Smooth muscle cell (in vitro differentiated cells): ENCODE results near the gene AGBL3. TPM values are rescaled to one million over a fixed set of nuclear protein-coding genes. Genes with fewer than 3 reads are reported as not detected.

ENCODE experiments used
- DNase-seq: peaks from one replicate; lab custom pipeline; 2025; ENCODE audit not compliant: unreplicated experiment; lab: John Stamatoyannopoulos, UW
- H2AFZ ChIP-seq: fragments of 200-600 bp; sonication (generic); 2 replicates; pipeline ENCODE4 v1.6.0; 2016; ENCODE audit warnings: antibody characterized with exemption, low read depth, mild to moderate bottlenecking
- H3F3A ChIP-seq: fragments of 200-600 bp; sonication (generic); 2 replicates; pipeline ENCODE4 v1.6.0; 2017; ENCODE audit warnings: antibody characterized with exemption, low read depth
- H3K27ac ChIP-seq: fragments of 200-600 bp; sonication (generic); 2 replicates; pipeline ENCODE4 v1.5.1; 2016; ENCODE audit warnings: low read depth, mild to moderate bottlenecking
- H3K27me3 ChIP-seq: fragments of 200-600 bp; sonication (generic); 2 replicates; pipeline ENCODE4 v1.6.1; 2016; ENCODE audit warnings: low read depth, mild to moderate bottlenecking
- H3K36me3 ChIP-seq: fragments of 200-600 bp; sonication (generic); 2 replicates; pipeline ENCODE4 v1.5.1; 2016; ENCODE audit warnings: low read depth
- H3K4me1 ChIP-seq: fragments of 200-600 bp; sonication (generic); 2 replicates; pipeline ENCODE4 v1.5.1; 2016; ENCODE audit warnings: low read depth
- H3K4me2 ChIP-seq: fragments of 200-600 bp; sonication (generic); 2 replicates; pipeline ENCODE4 v1.6.0; 2016; ENCODE audit warnings: mild to moderate bottlenecking
- H3K4me3 ChIP-seq: fragments of 200-600 bp; sonication (generic); 2 replicates; pipeline ENCODE4 v1.5.1; 2016; ENCODE audit warnings: mild to moderate bottlenecking
- H3K79me2 ChIP-seq: fragments of 200-600 bp; sonication (generic); 2 replicates; pipeline ENCODE4 v1.6.0; 2016; ENCODE audit warnings: low read depth, mild to moderate bottlenecking
- H3K9ac ChIP-seq: fragments of 200-600 bp; sonication (generic); 2 replicates; pipeline ENCODE4 v1.6.0; 2016; ENCODE audit warnings: low read depth
- H3K9me3 ChIP-seq: fragments of 200-600 bp; sonication (generic); replicated peaks from 2 replicates; pipeline ENCODE4 v1.5.1; 2016; ENCODE audit warnings: low read depth
- H4K20me1 ChIP-seq: fragments of 200-600 bp; sonication (generic); 2 replicates; pipeline ENCODE4 v1.6.0; 2016; ENCODE audit warnings: low read depth
- WGBS: methylation state at CpG from one replicate; pipeline ENCODE4 v1.1.7; 2016; ENCODE audit warnings: low lambda C conversion rate; 5-methylcytosine and 5-hydroxymethylcytosine counted together
- polyA plus RNA-seq: library from polyadenylated mRNA; unstranded; fragments of >200 nt; fragmentation: Nextera tagmentation; extraction: Ambion mirVana; gene quantifications from 2 replicates; pipeline ENCODE4 v1.2.1, GENCODE V29; 2016
- total RNA-seq: library from RNA; depleted of rRNA; stranded (reverse); fragments of >200 nt; gene quantifications from 2 replicates; pipeline ENCODE4 v1.2.3, GENCODE V29; 2014
- TF ChIP-seq, protein P1 (sequence below): fragments of 200-600 bp; sonication (generic); IDR thresholded peaks from 2 replicates; pipeline ENCODE4 v1.5.1; 2017; ENCODE audit warnings: borderline replicate concordance, mild to moderate bottlenecking, antibody characterized with exemption; ENCODE audit not compliant: insufficient read depth, poor library complexity, severe bottlenecking

The AGBL3 gene
- total and polyA plus RNA-seq, 2 experiments from 2014 or later, result 0.23 to 2.5 TPM

DNA sequence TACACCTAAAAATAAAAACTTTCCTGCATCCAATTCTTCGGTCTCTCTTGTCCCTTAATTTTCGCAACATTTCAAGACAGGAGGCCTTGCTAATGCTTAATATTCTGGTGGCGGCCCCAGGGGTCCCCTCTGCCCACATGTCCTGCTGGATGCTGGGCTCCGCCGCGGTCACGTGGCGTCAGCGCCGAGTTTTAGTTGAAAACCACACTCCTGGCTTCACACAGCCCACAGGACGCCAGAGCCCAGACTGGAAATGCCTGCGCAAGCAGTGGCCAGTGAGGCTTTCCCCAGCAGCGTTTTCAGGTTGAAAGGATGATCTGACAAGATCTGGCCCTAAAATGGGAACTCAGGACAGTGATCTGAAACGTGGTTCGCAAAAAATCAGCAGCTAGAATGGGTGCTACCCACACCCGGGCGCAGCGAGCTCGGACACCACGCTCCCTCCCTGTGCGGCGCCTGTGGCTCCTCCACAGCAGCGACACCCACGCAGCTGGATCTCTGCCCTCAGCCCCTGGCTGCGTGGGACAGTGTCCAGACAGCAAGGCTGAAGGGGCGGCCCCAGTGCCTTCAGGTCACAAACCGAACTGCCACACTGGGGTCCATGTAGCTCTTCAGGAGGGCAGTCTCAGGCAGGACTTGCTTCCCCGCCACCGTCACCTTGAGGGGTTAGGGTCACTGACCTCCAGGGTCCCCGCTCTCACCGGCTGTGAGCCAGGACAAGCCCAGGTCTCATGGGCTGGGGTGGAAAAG lies 195.8 kb downstream of the AGBL3 start:
- H3K9me3 ChIP-seq, result peaks cover 24% of the 10 kb centered on the region

DNA sequence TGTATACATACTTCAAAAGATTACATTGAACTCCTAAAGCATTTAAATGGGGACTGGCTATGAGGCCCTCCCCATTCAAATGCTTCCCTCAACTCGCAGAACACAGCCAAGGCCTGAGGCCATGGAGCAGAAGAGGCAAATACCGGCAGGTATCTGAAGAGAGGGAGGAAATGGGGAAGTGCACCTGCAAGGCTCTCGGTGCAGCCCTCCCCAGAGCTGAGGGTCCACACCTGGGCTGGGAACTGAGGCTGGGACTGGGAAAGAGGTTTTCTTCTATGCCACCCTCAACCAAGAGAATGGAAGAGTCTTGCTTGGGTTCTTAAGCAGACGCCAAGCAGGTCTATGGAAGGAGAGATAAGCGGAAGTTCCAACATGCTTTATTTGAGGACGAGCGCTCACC lies 197.2 kb downstream of the AGBL3 start:
- Histone ChIP-seq H3K27ac (no peak overlapping the region), H3K4me1 (no peaks in the 10 kb centered on the region), H3K27me3 (no peaks in the 10 kb centered on the region), H3K9ac (no peak overlapping the region), H2AFZ (no peak overlapping the region), H3K79me2 (no peaks in the 10 kb centered on the region), H3F3A (no peaks in the 10 kb centered on the region), H4K20me1 (no peaks in the 10 kb centered on the region), H3K4me3 (no peak overlapping the region), H3K36me3 (peaks cover 33% of the 10 kb centered on the region), H3K4me2 (no peak overlapping the region), H3K9me3 (peaks cover 24% of the 10 kb centered on the region)
- no peak for DNase-seq
- 93% methylated on average over 7 of the region's 7 CpGs for WGBS
- TF ChIP-seq, protein P1, sequence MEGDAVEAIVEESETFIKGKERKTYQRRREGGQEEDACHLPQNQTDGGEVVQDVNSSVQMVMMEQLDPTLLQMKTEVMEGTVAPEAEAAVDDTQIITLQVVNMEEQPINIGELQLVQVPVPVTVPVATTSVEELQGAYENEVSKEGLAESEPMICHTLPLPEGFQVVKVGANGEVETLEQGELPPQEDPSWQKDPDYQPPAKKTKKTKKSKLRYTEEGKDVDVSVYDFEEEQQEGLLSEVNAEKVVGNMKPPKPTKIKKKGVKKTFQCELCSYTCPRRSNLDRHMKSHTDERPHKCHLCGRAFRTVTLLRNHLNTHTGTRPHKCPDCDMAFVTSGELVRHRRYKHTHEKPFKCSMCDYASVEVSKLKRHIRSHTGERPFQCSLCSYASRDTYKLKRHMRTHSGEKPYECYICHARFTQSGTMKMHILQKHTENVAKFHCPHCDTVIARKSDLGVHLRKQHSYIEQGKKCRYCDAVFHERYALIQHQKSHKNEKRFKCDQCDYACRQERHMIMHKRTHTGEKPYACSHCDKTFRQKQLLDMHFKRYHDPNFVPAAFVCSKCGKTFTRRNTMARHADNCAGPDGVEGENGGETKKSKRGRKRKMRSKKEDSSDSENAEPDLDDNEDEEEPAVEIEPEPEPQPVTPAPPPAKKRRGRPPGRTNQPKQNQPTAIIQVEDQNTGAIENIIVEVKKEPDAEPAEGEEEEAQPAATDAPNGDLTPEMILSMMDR, result no peak

More for the DNA sequence above, 195.8 kb downstream of the AGBL3 start:
- WGBS, result 98% methylated on average over 31 of the region's 31 CpGs
- no peak overlapping the region for H3K27ac ChIP-seq
- H3K4me1 ChIP-seq, result no peaks in the 10 kb centered on the region
- DNase-seq, result no peak
- no peak overlapping the region for H3K4me3 ChIP-seq
- TF ChIP-seq, protein P1, result no peak
- H3K27me3 ChIP-seq, result no peaks in the 10 kb centered on the region
- H4K20me1 ChIP-seq, result no peaks in the 10 kb centered on the region
- no peaks in the 10 kb centered on the region for H3K79me2 ChIP-seq
- H3K36me3 ChIP-seq, result peaks cover 33% of the 10 kb centered on the region
- H2AFZ ChIP-seq, result no peak overlapping the region
- no peak overlapping the region for H3K4me2 ChIP-seq
- H3F3A ChIP-seq, result no peaks in the 10 kb centered on the region
- no peak overlapping the region for H3K9ac ChIP-seq

DNA sequence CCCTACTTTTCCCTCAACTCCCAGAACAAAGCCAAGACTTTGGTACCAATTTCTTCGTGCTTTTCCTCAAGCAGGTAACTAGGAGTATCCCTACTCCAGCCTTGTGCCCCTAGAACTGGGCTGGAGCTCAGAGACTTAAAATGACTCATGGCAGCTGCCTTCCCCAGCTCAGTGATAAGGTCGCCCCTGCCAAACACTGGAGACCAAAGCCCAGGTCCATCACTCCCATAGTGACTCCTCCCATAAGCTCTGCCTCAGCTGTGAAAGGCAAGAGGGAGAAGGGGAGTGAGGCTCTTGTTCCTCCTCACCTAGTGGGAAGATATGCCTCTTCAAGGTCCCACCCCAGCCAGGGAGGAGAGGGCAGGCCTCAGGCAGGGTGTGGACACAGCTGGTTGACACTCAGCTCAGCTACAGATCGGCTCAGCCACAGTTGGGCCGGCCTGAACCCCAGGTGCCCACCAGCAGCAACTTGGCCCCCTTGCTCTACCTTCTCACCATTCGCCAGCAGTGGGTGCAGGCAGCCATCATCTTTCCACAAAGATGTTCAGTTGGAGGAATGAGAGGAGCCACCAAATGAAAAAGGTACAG lies 198.0 kb downstream of the AGBL3 start:
- TF ChIP-seq, protein P1, result no peak
- peaks cover 33% of the 10 kb centered on the region for H3K36me3 ChIP-seq
- no peak overlapping the region for H3K4me2 ChIP-seq
- no peak overlapping the region for H2AFZ ChIP-seq
- H3K4me3 ChIP-seq, result no peak overlapping the region
- no peak overlapping the region for H3K9ac ChIP-seq
- 98% methylated on average over 5 of the region's 5 CpGs for WGBS
- H3K4me1 ChIP-seq, result no peaks in the 10 kb centered on the region
- no peak overlapping the region for H3K27ac ChIP-seq
- no peaks in the 10 kb centered on the region for H3K79me2 ChIP-seq
- H3K27me3 ChIP-seq, result no peaks in the 10 kb centered on the region
- H3F3A ChIP-seq, result no peaks in the 10 kb centered on the region
- DNase-seq, result no peak
- H4K20me1 ChIP-seq, result no peaks in the 10 kb centered on the region
- H3K9me3 ChIP-seq, result peaks cover 24% of the 10 kb centered on the region

Other genes with a start within 250 kb of the AGBL3 start
- gene CALD1, start 206.9 kb upstream of the AGBL3 start, total RNA-seq, result 948 and 1,024 TPM in 2 replicates
- gene CALD1, start 206.9 kb upstream of the AGBL3 start, polyA plus RNA-seq, result 1,552 and 1,869 TPM in 2 replicates
- gene TMEM140, start 161.6 kb downstream of the AGBL3 start, total RNA-seq, result not detected in 2 replicates
- gene TMEM140, start 161.6 kb downstream of the AGBL3 start, polyA plus RNA-seq, result 5.6 and 5.8 TPM in 2 replicates
- 24.7 and 33.4 TPM in 2 replicates for gene CYREN, start 184.2 kb downstream of the AGBL3 start, total RNA-seq
- 38.2 and 43.9 TPM in 2 replicates for gene CYREN, start 184.2 kb downstream of the AGBL3 start, polyA plus RNA-seq
- 6.6 and 16.7 TPM in 2 replicates for gene WDR91, start 225.0 kb downstream of the AGBL3 start, total RNA-seq
- 6.8 and 12.7 TPM in 2 replicates for gene WDR91, start 225.0 kb downstream of the AGBL3 start, polyA plus RNA-seq
- gene STRA8, start 247.3 kb downstream of the AGBL3 start, total RNA-seq, result not detected in 2 replicates
- gene STRA8, start 247.3 kb downstream of the AGBL3 start, polyA plus RNA-seq, result not detected in 2 replicates